Measurements from ENCODE around the gene STARD5.

The STARD5 gene

GRCh38 chr15:81343371-81343770, 19.4 kb upstream of the STARD5 start:
- Histone ChIP-seq H3K36me3 (ENCODE audit: insufficient read depth, low read length) (no peaks in the 10 kb centered on the region), H2AFZ (ENCODE audit: low read length) (no peak overlapping the region), H3K9ac (ENCODE audit: low read depth, low read length, poor library complexity, severe bottlenecking) (no peak overlapping the region), H4K20me1 (ENCODE audit: insufficient read depth, low read length, poor library complexity, severe bottlenecking) (no peaks in the 10 kb centered on the region), H3F3A (ENCODE audit: low read depth) (no peaks in the 10 kb centered on the region), H3K9me2 (replicated peaks; ENCODE audit: low read depth, low read length) (no peaks in the 10 kb centered on the region), H3K79me2 (ENCODE audit: insufficient read depth, low read length) (no peaks in the 10 kb centered on the region), H3K4me2 (ENCODE audit: low read depth, low read length, poor library complexity, severe bottlenecking) (no peak overlapping the region), H3K9me3 (ENCODE audit: insufficient read depth, low read depth, low read length) (no peaks in the 10 kb centered on the region), H3K4me3 (ENCODE audit: low read length, poor library complexity, severe bottlenecking) (no peak overlapping the region), H3K27me3 (ENCODE audit: insufficient read depth, low read length, poor library complexity, severe bottlenecking) (no peaks in the 10 kb centered on the region), H3K4me1 (ENCODE audit: insufficient read depth, low read length, poor library complexity, severe bottlenecking) (peaks cover 3% of the 10 kb centered on the region)
- TF ChIP-seq CTCF (conservative IDR thresholded peaks at IDR 0.05; ENCODE audit: low read length) (no peak), EZH2phosphoT487 (IDR thresholded peaks at IDR 0.05; ENCODE audit: borderline replicate concordance) (no peak)

DNA sequence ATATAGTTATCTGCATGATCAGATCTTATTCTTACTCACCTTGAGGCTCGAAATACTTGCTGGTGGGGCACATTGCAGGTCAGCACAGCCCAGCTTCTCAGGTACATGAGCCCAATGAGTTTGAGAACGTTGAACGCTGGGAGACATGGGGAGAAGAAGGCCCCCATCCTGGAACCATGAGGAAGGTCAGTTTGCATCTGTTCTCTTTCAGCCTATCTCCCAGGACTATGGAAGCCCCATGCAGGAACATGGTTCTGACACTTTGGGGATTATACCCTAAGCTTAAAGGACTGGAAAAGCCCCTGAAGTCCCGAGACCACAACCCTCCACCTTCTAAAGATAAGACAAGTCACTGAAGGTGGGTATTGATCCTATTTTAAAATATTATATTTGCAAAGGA, 17.4 kb upstream of the STARD5 start:
- no peaks in the 10 kb centered on the region for H3F3A ChIP-seq (ENCODE audit: low read depth)
- no peaks in the 10 kb centered on the region for H3K36me3 ChIP-seq (ENCODE audit: insufficient read depth, low read length)
- H3K9me3 ChIP-seq (ENCODE audit: insufficient read depth, low read depth, low read length) = no peaks in the 10 kb centered on the region
- no peaks in the 10 kb centered on the region for H4K20me1 ChIP-seq (ENCODE audit: insufficient read depth, low read length, poor library complexity, severe bottlenecking)
- no peak overlapping the region for H3K9ac ChIP-seq (ENCODE audit: low read depth, low read length, poor library complexity, severe bottlenecking)
- H3K79me2 ChIP-seq (ENCODE audit: insufficient read depth, low read length) = no peaks in the 10 kb centered on the region
- no peak overlapping the region for H2AFZ ChIP-seq (ENCODE audit: low read length)
- no peak overlapping the region for H3K4me3 ChIP-seq (ENCODE audit: low read length, poor library complexity, severe bottlenecking)
- H3K4me2 ChIP-seq (ENCODE audit: low read depth, low read length, poor library complexity, severe bottlenecking) = no peak overlapping the region
- H3K4me1 ChIP-seq (ENCODE audit: insufficient read depth, low read length, poor library complexity, severe bottlenecking) = peaks cover 4% of the 10 kb centered on the region
- TF ChIP-seq CTCF (conservative IDR thresholded peaks at IDR 0.05; ENCODE audit: low read length) (no peak), EZH2phosphoT487 (IDR thresholded peaks at IDR 0.05; ENCODE audit: borderline replicate concordance) (no peak)
- H3K9me2 ChIP-seq (replicated peaks; ENCODE audit: low read depth, low read length) = no peaks in the 10 kb centered on the region
- no peaks in the 10 kb centered on the region for H3K27me3 ChIP-seq (ENCODE audit: insufficient read depth, low read length, poor library complexity, severe bottlenecking)

- no peak overlapping the region for H3K4me3 ChIP-seq (ENCODE audit: low read length, poor library complexity, severe bottlenecking)
- TF ChIP-seq EZH2phosphoT487 (IDR thresholded peaks at IDR 0.05; ENCODE audit: borderline replicate concordance) = no peak
- no peak for TF ChIP-seq CTCF (conservative IDR thresholded peaks at IDR 0.05; ENCODE audit: low read length)
- no peak overlapping the region for H3K9ac ChIP-seq (ENCODE audit: low read depth, low read length, poor library complexity, severe bottlenecking)
- H3K9me3 ChIP-seq (ENCODE audit: insufficient read depth, low read depth, low read length) = no peaks in the 10 kb centered on the region
- H3K27me3 ChIP-seq (ENCODE audit: insufficient read depth, low read length, poor library complexity, severe bottlenecking) = no peaks in the 10 kb centered on the region
- no peak overlapping the region for H2AFZ ChIP-seq (ENCODE audit: low read length)
- H3K79me2 ChIP-seq (ENCODE audit: insufficient read depth, low read length) = no peaks in the 10 kb centered on the region
- H3F3A ChIP-seq (ENCODE audit: low read depth) = no peaks in the 10 kb centered on the region
- H3K9me2 ChIP-seq (replicated peaks; ENCODE audit: low read depth, low read length) = no peaks in the 10 kb centered on the region
- no peak overlapping the region for H3K4me2 ChIP-seq (ENCODE audit: low read depth, low read length, poor library complexity, severe bottlenecking)
- no peaks in the 10 kb centered on the region for H3K36me3 ChIP-seq (ENCODE audit: insufficient read depth, low read length)
- no peaks in the 10 kb centered on the region for H4K20me1 ChIP-seq (ENCODE audit: insufficient read depth, low read length, poor library complexity, severe bottlenecking)
- H3K4me1 ChIP-seq (ENCODE audit: insufficient read depth, low read length, poor library complexity, severe bottlenecking) = peaks cover 4% of the 10 kb centered on the region
Measured at GRCh38 chr15:81339851-81340250, 15.9 kb upstream of the STARD5 start.
